ENCODE results near the gene TMCC1. TPM values are rescaled to one million over a fixed set of nuclear protein-coding genes. Genes with fewer than 3 reads are reported as not detected.

Gene TMCC1
- total and polyA plus RNA-seq, 4 donors: 10.2 to 60.0 (median 11.0) TPM

- Histone ChIP-seq H3K9ac (ENCODE audit: low read depth in 1 of 2, low read length in 2 of 2) (no peak overlapping the region), H3K27ac (ENCODE audit: low read depth in 1 of 2, low read length in 2 of 2) (peak overlapping the region; percentile 89 to 96), H3K4me3 (ENCODE audit: low read depth in 1 of 3, low read length in 3 of 3) (peak overlapping the region; percentile 35 to 52 (median 42)), H3K36me3 (ENCODE audit: control insufficient read depth in 4 of 4, insufficient read depth in 3 of 4, low read depth in 1 of 4, low read length in 3 of 4) (peaks cover 5 to 28% (median 7%) of the 10 kb centered on the region in 4 donors), H3K9me3 (ENCODE audit: control insufficient read depth in 4 of 4, low read length in 3 of 4) (no peaks in the 10 kb centered on the region), H3K4me1 (ENCODE audit: control insufficient read depth in 4 of 4, insufficient read depth in 4 of 4, low read length in 3 of 4) (peaks cover 3 to 32% (median 11%) of the 10 kb centered on the region in 4 donors), H3K27me3 (ENCODE audit: control insufficient read depth in 4 of 4, insufficient read depth in 4 of 4, low read length in 3 of 4) (no peaks in the 10 kb centered on the region)
- TF ChIP-seq, protein P1, sequence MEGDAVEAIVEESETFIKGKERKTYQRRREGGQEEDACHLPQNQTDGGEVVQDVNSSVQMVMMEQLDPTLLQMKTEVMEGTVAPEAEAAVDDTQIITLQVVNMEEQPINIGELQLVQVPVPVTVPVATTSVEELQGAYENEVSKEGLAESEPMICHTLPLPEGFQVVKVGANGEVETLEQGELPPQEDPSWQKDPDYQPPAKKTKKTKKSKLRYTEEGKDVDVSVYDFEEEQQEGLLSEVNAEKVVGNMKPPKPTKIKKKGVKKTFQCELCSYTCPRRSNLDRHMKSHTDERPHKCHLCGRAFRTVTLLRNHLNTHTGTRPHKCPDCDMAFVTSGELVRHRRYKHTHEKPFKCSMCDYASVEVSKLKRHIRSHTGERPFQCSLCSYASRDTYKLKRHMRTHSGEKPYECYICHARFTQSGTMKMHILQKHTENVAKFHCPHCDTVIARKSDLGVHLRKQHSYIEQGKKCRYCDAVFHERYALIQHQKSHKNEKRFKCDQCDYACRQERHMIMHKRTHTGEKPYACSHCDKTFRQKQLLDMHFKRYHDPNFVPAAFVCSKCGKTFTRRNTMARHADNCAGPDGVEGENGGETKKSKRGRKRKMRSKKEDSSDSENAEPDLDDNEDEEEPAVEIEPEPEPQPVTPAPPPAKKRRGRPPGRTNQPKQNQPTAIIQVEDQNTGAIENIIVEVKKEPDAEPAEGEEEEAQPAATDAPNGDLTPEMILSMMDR (IDR thresholded peaks at IDR 0.05; ENCODE audit: low read depth, low read length, missing input control): no peak
- TF ChIP-seq HNF4G (IDR thresholded peaks at IDR 0.05) (no peak), YY1 (IDR thresholded peaks at IDR 0.05) (peak; percentile 20), RXRA (IDR thresholded peaks at IDR 0.05) (no peak)
- no peak for DNase-seq (ENCODE audit: low spot score)
- WGBS: 74% methylated on average over 4 of the region's 4 CpGs
These were observed 238.2 kb downstream of the TMCC1 start for GRCh38 chr3:129655291-129655700.

GRCh38 chr3:129654131-129654530, 239.4 kb downstream of the TMCC1 start:
- no peak overlapping the region for H3K9ac ChIP-seq (ENCODE audit: low read depth in 1 of 2, low read length in 2 of 2)
- H3K4me1 ChIP-seq (ENCODE audit: control insufficient read depth in 4 of 4, insufficient read depth in 4 of 4, low read length in 3 of 4): peaks cover 3 to 32% (median 11%) of the 10 kb centered on the region in 4 donors
- DNase-seq (ENCODE audit: low spot score): no peak
- H3K4me3 ChIP-seq (ENCODE audit: low read depth in 1 of 3, low read length in 3 of 3): no peak overlapping the region
- no peak overlapping the region for H3K27ac ChIP-seq (ENCODE audit: low read depth in 1 of 2, low read length in 2 of 2)
- TF ChIP-seq FOXA1 (IDR thresholded peaks at IDR 0.05): no peak
- TF ChIP-seq RAD21 (IDR thresholded peaks at IDR 0.05): no peak
- no peak for TF ChIP-seq FOXA2 (IDR thresholded peaks at IDR 0.05)
- TF ChIP-seq REST (IDR thresholded peaks at IDR 0.05): no peak
- TF ChIP-seq, protein P1 (IDR thresholded peaks at IDR 0.05; ENCODE audit: low read depth, low read length, missing input control): no peak
- no peak for TF ChIP-seq RXRA (IDR thresholded peaks at IDR 0.05)
- TF ChIP-seq SP1 (IDR thresholded peaks at IDR 0.05): no peak
- TF ChIP-seq, protein P2, sequence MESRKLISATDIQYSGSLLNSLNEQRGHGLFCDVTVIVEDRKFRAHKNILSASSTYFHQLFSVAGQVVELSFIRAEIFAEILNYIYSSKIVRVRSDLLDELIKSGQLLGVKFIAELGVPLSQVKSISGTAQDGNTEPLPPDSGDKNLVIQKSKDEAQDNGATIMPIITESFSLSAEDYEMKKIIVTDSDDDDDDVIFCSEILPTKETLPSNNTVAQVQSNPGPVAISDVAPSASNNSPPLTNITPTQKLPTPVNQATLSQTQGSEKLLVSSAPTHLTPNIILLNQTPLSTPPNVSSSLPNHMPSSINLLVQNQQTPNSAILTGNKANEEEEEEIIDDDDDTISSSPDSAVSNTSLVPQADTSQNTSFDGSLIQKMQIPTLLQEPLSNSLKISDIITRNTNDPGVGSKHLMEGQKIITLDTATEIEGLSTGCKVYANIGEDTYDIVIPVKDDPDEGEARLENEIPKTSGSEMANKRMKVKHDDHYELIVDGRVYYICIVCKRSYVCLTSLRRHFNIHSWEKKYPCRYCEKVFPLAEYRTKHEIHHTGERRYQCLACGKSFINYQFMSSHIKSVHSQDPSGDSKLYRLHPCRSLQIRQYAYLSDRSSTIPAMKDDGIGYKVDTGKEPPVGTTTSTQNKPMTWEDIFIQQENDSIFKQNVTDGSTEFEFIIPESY (IDR thresholded peaks at IDR 0.05): no peak
- no peak for TF ChIP-seq GABPA (IDR thresholded peaks at IDR 0.05 in 1 of 2, conservative IDR thresholded peaks at IDR 0.05 in 1 of 2)
- no peak for TF ChIP-seq YY1 (IDR thresholded peaks at IDR 0.05)
- no peak for TF ChIP-seq NR2F2 (IDR thresholded peaks at IDR 0.05)
- TF ChIP-seq EGR1 (IDR thresholded peaks at IDR 0.05; ENCODE audit: low read depth in 2 of 2): no peak
- no peak for TF ChIP-seq JUND (IDR thresholded peaks at IDR 0.05)
- TF ChIP-seq HNF4G (IDR thresholded peaks at IDR 0.05): no peak
- no peak for TF ChIP-seq TAF1 (conservative IDR thresholded peaks at IDR 0.05)
- TF ChIP-seq MAX (IDR thresholded peaks at IDR 0.05): no peak
- no peak for TF ChIP-seq HNF4A (conservative IDR thresholded peaks at IDR 0.05)
- TF ChIP-seq, protein P3, sequence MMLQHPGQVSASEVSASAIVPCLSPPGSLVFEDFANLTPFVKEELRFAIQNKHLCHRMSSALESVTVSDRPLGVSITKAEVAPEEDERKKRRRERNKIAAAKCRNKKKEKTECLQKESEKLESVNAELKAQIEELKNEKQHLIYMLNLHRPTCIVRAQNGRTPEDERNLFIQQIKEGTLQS (IDR thresholded peaks at IDR 0.05): no peak
- 97% methylated on average over 1 of the region's 1 CpG for WGBS
- no peaks in the 10 kb centered on the region for H3K9me3 ChIP-seq (ENCODE audit: control insufficient read depth in 4 of 4, low read length in 3 of 4)
- H3K27me3 ChIP-seq (ENCODE audit: control insufficient read depth in 4 of 4, insufficient read depth in 4 of 4, low read length in 3 of 4): no peaks in the 10 kb centered on the region
- peaks cover 5 to 28% (median 6%) of the 10 kb centered on the region in 4 donors for H3K36me3 ChIP-seq (ENCODE audit: control insufficient read depth in 4 of 4, insufficient read depth in 3 of 4, low read depth in 1 of 4, low read length in 3 of 4)

Data from liver (tissue), 9 donors.